ENCODE data around the gene ELP2. TPM values are rescaled to one million over a fixed set of nuclear protein-coding genes. Genes with fewer than 3 reads are reported as not detected.

ELP2 gene
- total and polyA plus RNA-seq, 2 of the 8 experiments (the other 6 are each of a cell fraction or from before 2014, with no cell fraction given) = 55.8 to 165 TPM

- Histone ChIP-seq H3K27me3 (replicated peaks in 1 of 4; ENCODE audit: control insufficient read depth in 3 of 4, extremely low read depth in 1 of 4, insufficient read depth in 3 of 4, low read length in 3 of 4) (no peaks in the 10 kb centered on the region), H4K8ac (ENCODE audit: extremely low read depth, insufficient read depth, low read length) (no peak overlapping the region), H3K9ac (replicated peaks in 1 of 4; ENCODE audit: extremely low read depth in 1 of 4, low read depth in 3 of 4, low read length in 3 of 4) (no peak overlapping the region), H3K4me1 (replicated peaks in 1 of 4; ENCODE audit: control insufficient read depth in 3 of 4, insufficient read depth in 4 of 4, low read length in 3 of 4) (no peaks in the 10 kb centered on the region), H3K4ac (replicated peaks; ENCODE audit: insufficient read length, low read depth, low read length) (no peak overlapping the region), H4K5ac (ENCODE audit: insufficient read length, low read depth, low read length) (no peak overlapping the region), H3K23me2 (ENCODE audit: low read depth, low read length) (no peaks in the 10 kb centered on the region), H2BK12ac (ENCODE audit: low read depth, low read length) (no peak overlapping the region), H3K4me2 (ENCODE audit: insufficient read depth in 1 of 2, low read depth in 2 of 2, low read length in 2 of 2) (no peak overlapping the region), H2BK120ac (replicated peaks; ENCODE audit: low read depth, low read length) (no peak overlapping the region), H2AFZ (ENCODE audit: low read length) (no peak overlapping the region), H3K23ac (ENCODE audit: insufficient read length) (no peak overlapping the region), H3K36me3 (ENCODE audit: control insufficient read depth in 2 of 4, insufficient read depth in 4 of 4, low read length in 3 of 4) (peaks cover 12 to 69% (median 40%) of the 10 kb centered on the region in 4 experiments), H3K79me1 (ENCODE audit: low read depth, low read length) (no peaks in the 10 kb centered on the region; the same call in 1 of the 2 replicates), H4K91ac (replicated peaks; ENCODE audit: insufficient read length, low read length) (no peak overlapping the region), H4K20me1 (replicated peaks in 1 of 2; ENCODE audit: control insufficient read depth in 1 of 2, insufficient read depth in 2 of 2, low read length in 2 of 2) (peaks cover 0 to 2% of the 10 kb centered on the region in 2 experiments), H3K4me3 (ENCODE audit: extremely low read depth in 1 of 4, insufficient read depth in 2 of 4, low read depth in 3 of 4, low read length in 4 of 4) (no peak overlapping the region), H2BK20ac (ENCODE audit: low read length) (no peak overlapping the region), H3K27ac (ENCODE audit: low read depth, low read length) (no peak overlapping the region), H3K18ac (ENCODE audit: extremely low read depth, low read length) (no peak overlapping the region), H3K56ac (replicated peaks; ENCODE audit: insufficient read length, low read depth, low read length) (no peak overlapping the region), H2AK5ac (ENCODE audit: low read depth, low read length) (no peak overlapping the region), H2BK15ac (ENCODE audit: low read length) (no peak overlapping the region), H3K9me3 (ENCODE audit: insufficient read depth in 2 of 2, low read depth in 1 of 2, low read length in 1 of 2) (no peaks in the 10 kb centered on the region), H2BK5ac (ENCODE audit: low read depth, low read length) (no peak overlapping the region), H3K14ac (ENCODE audit: insufficient read length) (no peak overlapping the region), H3K79me2 (ENCODE audit: control insufficient read depth in 1 of 2, insufficient read depth in 2 of 2, low read length in 2 of 2) (no peaks in the 10 kb centered on the region)
- 89% methylated on average over 1 of the region's 1 CpG; no CpG with 5 or more reads in 1 of the 2 experiments for WGBS, 2 experiments (ENCODE audit: extremely low coverage in 1 of 2, insufficient coverage in 1 of 2, insufficient read length in 1 of 2, insufficient replicate concordance in 2 of 2, low coverage in 1 of 2, low lambda C conversion rate in 2 of 2, missing lambda C conversion rate in 1 of 2)
- DNase-seq (ENCODE audit: low read depth in 1 of 2, low spot score in 2 of 2) (no peak), FAIRE-seq (no peak)
- ChIA-PET POLR2A (ENCODE audit: partially characterized antibody) (no interaction called here), CTCF (ENCODE audit: partially characterized antibody) (interaction anchor here (0.6 kb wide), 1 partner anchor 142 kb away, joined by 3 read pairs; no protein-coding TSS in a partner anchor)
- TF ChIP-seq SIX5 (IDR thresholded peaks at IDR 0.05; ENCODE audit: low read depth, low read length) (no peak), EZH2 (IDR thresholded peaks at IDR 0.05; ENCODE audit: low read depth, low read length, severe bottlenecking) (no peak), RBBP5 (IDR thresholded peaks at IDR 0.05; ENCODE audit: borderline replicate concordance, low read depth, low read length) (no peak), CTBP2 (IDR thresholded peaks at IDR 0.05; ENCODE audit: borderline replicate concordance, insufficient read depth, insufficient read length, low read length) (no peak), SP2 (IDR thresholded peaks at IDR 0.05; ENCODE audit: low read length) (no peak), YY1 (IDR thresholded peaks at IDR 0.05; ENCODE audit: low read depth, low read length) (no peak)
Measured at GRCh38 chr18:36114738-36115137, 15.0 kb upstream of the ELP2 start.
